ENCODE measurements around the gene NFIB. TPM values are rescaled to one million over a fixed set of nuclear protein-coding genes. Genes with fewer than 3 reads are reported as not detected.

The NFIB gene
- total and polyA plus RNA-seq, 10 of the 15 experiments (the other 5 are each of a cell fraction or from before 2014, with no cell fraction given) = under 0.01 to 0.19 (median 0.05) TPM; not detected in 3

DNA sequence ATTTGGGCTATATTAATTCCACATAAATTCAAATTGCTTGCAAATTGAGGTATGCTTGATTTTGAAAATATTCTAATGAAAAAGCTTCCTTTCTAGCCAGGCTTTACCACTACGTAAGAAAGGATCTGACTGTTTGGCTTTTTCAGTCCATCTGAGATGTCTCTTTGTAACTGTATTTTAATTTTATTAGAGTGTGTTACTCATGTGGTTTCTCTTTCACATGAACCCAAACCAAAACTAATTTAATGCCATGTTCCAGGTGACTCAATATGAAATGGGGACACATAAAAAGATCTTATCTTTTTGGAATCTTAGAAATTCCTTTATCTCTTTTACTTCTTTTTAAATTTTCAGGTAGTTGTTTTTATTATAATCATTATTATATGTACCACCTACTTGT is 85.3 kb downstream of the NFIB start:
- Histone ChIP-seq H3K36me3 (ENCODE audit: control insufficient read depth in 2 of 2, insufficient read depth in 2 of 2, low read length in 1 of 2) (no peaks in the 10 kb centered on the region), H3K27me3 (replicated peaks in 1 of 2; ENCODE audit: control insufficient read depth in 2 of 2, insufficient read depth in 2 of 2, low read length in 1 of 2) (no peaks in the 10 kb centered on the region), H3K4me3 (no peak overlapping the region), H2AFZ (ENCODE audit: control insufficient read depth, low read depth, low read length) (no peak overlapping the region), H3K9ac (ENCODE audit: control insufficient read depth, insufficient read depth, low read length) (no peak overlapping the region), H3K4me1 (ENCODE audit: control insufficient read depth, insufficient read depth, low read length) (no peaks in the 10 kb centered on the region), H3K9me3 (replicated peaks; ENCODE audit: control insufficient read depth, insufficient read depth, low read length) (no peaks in the 10 kb centered on the region), H3K79me2 (ENCODE audit: control insufficient read depth, insufficient read depth, low read length) (no peaks in the 10 kb centered on the region), H4K20me1 (ENCODE audit: control insufficient read depth, insufficient read depth) (no peaks in the 10 kb centered on the region), H3K27ac (ENCODE audit: control insufficient read depth, insufficient read depth) (no peak overlapping the region), H3K4me2 (ENCODE audit: control insufficient read depth, insufficient read depth) (no peak overlapping the region)
- no peak for DNase-seq (ENCODE audit: low read depth, low spot score)
- ChIA-PET SMC1A (ENCODE audit: uncharacterized antibody, unreplicated experiment) (no interaction called here), POLR2A (no interaction called here), RAD21 (ENCODE audit: unreplicated experiment) (no interaction called here), CTCF (no interaction called here)
- no peak for ATAC-seq
- no TSS peak for BruUV-seq (replicated peaks)
- 50% methylated on average over 1 of the region's 1 CpG for WGBS (ENCODE audit: insufficient coverage, insufficient replicate concordance, low lambda C conversion rate, missing lambda C conversion rate)
- no peak for FAIRE-seq
- in situ Hi-C loops (cut with MboI) = no loop called here
- TF ChIP-seq SMAD5 (IDR thresholded peaks at IDR 0.05; ENCODE audit: low read depth) = no peak
- intact Hi-C loops (cut with micrococcal nuclease; ENCODE audit: unreplicated experiment) = no loop called here

DNA sequence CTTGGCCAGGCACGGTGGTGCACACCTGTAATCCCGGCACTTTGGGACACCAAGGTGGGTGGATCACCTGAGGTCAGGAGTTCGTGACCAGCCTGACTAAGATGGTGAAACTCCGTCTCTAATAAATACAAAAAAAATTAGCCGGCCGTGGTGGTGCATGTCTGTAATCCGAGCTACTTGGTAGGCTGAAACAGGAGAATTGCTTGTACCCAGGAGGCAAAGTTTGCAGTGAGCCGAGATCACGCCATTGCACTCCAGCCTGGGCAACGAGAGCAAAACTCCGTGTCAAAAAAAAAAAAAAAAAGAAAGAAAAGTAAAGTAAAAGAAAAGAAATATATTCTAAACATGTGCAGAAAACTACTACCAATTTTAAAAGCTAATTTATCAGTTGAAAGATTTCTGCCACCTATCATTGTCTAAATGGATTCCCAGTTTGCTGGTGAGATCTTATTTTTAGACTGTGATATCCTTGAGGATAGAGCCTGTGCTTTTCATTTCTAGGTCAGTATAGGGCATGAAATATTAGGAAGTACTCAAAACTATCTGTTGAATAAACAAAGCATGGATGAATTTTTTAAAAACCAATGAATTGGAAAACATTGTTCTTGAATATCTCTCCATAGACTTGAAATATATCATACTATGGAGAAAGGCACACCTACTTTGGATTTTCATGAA is 86.9 kb downstream of the NFIB start:
- intact Hi-C loops (cut with micrococcal nuclease; ENCODE audit: unreplicated experiment) (no loop called here), in situ Hi-C loops (cut with MboI) (no loop called here)
- no TSS peak for BruUV-seq (replicated peaks)
- H2AFZ ChIP-seq (ENCODE audit: control insufficient read depth, low read depth, low read length) = no peak overlapping the region
- POLR2A ChIA-PET = interaction anchor here (0.6 kb wide), 1 partner anchor 293 kb away, joined by 4 read pairs; no protein-coding TSS in a partner anchor
- H4K20me1 ChIP-seq (ENCODE audit: control insufficient read depth, insufficient read depth) = no peaks in the 10 kb centered on the region
- H3K4me3 ChIP-seq = no peak overlapping the region
- H3K9ac ChIP-seq (ENCODE audit: control insufficient read depth, insufficient read depth, low read length) = no peak overlapping the region
- no peak overlapping the region for H3K27ac ChIP-seq (ENCODE audit: control insufficient read depth, insufficient read depth)
- H3K4me2 ChIP-seq (ENCODE audit: control insufficient read depth, insufficient read depth) = no peak overlapping the region
- H3K27me3 ChIP-seq (replicated peaks in 1 of 2; ENCODE audit: control insufficient read depth in 2 of 2, insufficient read depth in 2 of 2, low read length in 1 of 2) = no peaks in the 10 kb centered on the region; a peak in 1 of 4 replicates
- no peak for FAIRE-seq
- no peaks in the 10 kb centered on the region for H3K9me3 ChIP-seq (replicated peaks; ENCODE audit: control insufficient read depth, insufficient read depth, low read length)
- no peak for DNase-seq (ENCODE audit: low read depth, low spot score)
- RAD21 ChIA-PET (ENCODE audit: unreplicated experiment) = no interaction called here
- no peaks in the 10 kb centered on the region for H3K36me3 ChIP-seq (ENCODE audit: control insufficient read depth in 2 of 2, insufficient read depth in 2 of 2, low read length in 1 of 2)
- CTCF ChIA-PET = interaction anchor here (1.1 kb wide), 1 partner anchor 10 kb away, joined by 3 read pairs; no protein-coding TSS in a partner anchor
- H3K4me1 ChIP-seq (ENCODE audit: control insufficient read depth, insufficient read depth, low read length) = no peaks in the 10 kb centered on the region
- no peaks in the 10 kb centered on the region for H3K79me2 ChIP-seq (ENCODE audit: control insufficient read depth, insufficient read depth, low read length)
- SMC1A ChIA-PET (ENCODE audit: uncharacterized antibody, unreplicated experiment) = no interaction called here
- ATAC-seq = no peak
- 17% methylated on average over 8 of the region's 11 CpGs for WGBS (ENCODE audit: insufficient coverage, insufficient replicate concordance, low lambda C conversion rate, missing lambda C conversion rate)
- TF ChIP-seq, protein P1, sequence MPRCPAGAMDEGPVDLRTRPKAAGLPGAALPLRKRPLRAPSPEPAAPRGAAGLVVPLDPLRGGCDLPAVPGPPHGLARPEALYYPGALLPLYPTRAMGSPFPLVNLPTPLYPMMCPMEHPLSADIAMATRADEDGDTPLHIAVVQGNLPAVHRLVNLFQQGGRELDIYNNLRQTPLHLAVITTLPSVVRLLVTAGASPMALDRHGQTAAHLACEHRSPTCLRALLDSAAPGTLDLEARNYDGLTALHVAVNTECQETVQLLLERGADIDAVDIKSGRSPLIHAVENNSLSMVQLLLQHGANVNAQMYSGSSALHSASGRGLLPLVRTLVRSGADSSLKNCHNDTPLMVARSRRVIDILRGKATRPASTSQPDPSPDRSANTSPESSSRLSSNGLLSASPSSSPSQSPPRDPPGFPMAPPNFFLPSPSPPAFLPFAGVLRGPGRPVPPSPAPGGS (IDR thresholded peaks at IDR 0.05; ENCODE audit: borderline replicate concordance, insufficient read depth, low read depth, low read length, poor library complexity, severe bottlenecking) = no peak
- TF ChIP-seq, protein P2, sequence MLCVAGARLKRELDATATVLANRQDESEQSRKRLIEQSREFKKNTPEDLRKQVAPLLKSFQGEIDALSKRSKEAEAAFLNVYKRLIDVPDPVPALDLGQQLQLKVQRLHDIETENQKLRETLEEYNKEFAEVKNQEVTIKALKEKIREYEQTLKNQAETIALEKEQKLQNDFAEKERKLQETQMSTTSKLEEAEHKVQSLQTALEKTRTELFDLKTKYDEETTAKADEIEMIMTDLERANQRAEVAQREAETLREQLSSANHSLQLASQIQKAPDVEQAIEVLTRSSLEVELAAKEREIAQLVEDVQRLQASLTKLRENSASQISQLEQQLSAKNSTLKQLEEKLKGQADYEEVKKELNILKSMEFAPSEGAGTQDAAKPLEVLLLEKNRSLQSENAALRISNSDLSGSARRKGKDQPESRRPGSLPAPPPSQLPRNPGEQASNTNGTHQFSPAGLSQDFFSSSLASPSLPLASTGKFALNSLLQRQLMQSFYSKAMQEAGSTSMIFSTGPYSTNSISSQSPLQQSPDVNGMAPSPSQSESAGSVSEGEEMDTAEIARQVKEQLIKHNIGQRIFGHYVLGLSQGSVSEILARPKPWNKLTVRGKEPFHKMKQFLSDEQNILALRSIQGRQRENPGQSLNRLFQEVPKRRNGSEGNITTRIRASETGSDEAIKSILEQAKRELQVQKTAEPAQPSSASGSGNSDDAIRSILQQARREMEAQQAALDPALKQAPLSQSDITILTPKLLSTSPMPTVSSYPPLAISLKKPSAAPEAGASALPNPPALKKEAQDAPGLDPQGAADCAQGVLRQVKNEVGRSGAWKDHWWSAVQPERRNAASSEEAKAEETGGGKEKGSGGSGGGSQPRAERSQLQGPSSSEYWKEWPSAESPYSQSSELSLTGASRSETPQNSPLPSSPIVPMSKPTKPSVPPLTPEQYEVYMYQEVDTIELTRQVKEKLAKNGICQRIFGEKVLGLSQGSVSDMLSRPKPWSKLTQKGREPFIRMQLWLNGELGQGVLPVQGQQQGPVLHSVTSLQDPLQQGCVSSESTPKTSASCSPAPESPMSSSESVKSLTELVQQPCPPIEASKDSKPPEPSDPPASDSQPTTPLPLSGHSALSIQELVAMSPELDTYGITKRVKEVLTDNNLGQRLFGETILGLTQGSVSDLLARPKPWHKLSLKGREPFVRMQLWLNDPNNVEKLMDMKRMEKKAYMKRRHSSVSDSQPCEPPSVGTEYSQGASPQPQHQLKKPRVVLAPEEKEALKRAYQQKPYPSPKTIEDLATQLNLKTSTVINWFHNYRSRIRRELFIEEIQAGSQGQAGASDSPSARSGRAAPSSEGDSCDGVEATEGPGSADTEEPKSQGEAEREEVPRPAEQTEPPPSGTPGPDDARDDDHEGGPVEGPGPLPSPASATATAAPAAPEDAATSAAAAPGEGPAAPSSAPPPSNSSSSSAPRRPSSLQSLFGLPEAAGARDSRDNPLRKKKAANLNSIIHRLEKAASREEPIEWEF (IDR thresholded peaks at IDR 0.05; ENCODE audit: insufficient replicate concordance, low read depth, low read length) = no peak
- no peak for TF ChIP-seq SUZ12 (IDR thresholded peaks at IDR 0.05; ENCODE audit: unreplicated experiment)
- no peak for TF ChIP-seq EP300 (IDR thresholded peaks at IDR 0.05; ENCODE audit: borderline replicate concordance in 1 of 2, control insufficient read depth in 1 of 2, low read depth in 2 of 2, low read length in 2 of 2)

Data from GM12878 (cell line).